ENCODE data around the gene BNC2.

DNA sequence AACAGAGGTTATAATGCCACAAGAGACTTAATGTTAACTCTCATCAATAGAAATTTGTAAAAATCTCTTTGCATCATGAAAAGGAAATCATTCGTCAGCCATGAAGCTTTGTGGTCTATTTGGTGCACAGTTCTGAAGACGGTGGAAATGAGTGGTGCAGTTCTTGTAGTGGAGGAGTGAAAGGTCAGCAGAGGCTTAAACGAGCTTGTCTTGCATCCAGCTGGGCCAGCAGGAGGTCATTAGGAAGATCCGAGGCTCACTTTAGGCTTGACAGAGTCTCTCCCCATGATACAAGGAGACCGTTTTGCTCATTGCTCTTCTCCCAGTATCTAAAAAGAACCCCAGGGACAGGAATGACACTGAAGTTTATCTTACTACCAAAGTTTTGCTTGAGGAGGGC, 440.8 kb downstream of the BNC2 start:
- TF ChIP-seq POLR2AphosphoS5 (IDR thresholded peaks at IDR 0.05; ENCODE audit: borderline replicate concordance, low read depth, low read length): no peak
- no peak for TF ChIP-seq EZH2 (IDR thresholded peaks at IDR 0.05)
- no peak for TF ChIP-seq FOXP2 (optimal IDR thresholded peaks at IDR 0.05; ENCODE audit: control extremely low read depth, extremely low read length, insufficient read depth)
